NOMO-1 treated with dmso at 0.1 percent for 144 hours (cell line): ENCODE measurements around the gene NAA10.

Source experiments
- DNase-seq: peaks from one replicate; lab custom pipeline; 2025; ENCODE audit not compliant: unreplicated experiment; lab: John Stamatoyannopoulos, UW

Gene NAA10

DNA sequence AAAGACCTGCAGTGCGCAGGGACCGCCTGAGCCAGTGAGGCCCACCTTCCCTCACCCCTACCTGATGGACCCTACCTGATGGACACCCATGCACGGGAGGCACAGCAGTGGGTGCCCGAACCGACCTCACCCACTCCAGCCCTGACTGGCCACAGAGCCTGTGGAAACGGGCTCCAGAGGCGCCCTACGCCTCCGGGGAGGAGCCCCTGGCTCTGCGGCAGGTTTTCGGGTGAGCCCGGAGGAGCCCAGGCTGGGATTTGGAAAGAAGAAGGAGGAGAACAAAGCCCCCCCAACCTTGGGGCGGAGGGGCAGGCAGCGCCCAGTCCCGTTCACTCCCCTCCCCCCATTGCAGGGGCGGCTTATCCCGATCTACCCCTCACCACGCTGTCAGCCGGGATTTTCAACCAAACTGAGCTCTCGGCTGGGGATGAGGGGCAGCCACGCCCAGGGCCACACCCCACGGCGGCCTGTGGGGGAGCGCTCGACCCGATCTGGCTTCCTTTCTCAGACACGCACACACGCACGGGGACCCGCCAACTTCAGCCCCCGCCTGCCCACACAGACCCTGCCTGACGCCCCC lies 49.5 kb downstream of the NAA10 start:
- DNase-seq, result no peak

DNA sequence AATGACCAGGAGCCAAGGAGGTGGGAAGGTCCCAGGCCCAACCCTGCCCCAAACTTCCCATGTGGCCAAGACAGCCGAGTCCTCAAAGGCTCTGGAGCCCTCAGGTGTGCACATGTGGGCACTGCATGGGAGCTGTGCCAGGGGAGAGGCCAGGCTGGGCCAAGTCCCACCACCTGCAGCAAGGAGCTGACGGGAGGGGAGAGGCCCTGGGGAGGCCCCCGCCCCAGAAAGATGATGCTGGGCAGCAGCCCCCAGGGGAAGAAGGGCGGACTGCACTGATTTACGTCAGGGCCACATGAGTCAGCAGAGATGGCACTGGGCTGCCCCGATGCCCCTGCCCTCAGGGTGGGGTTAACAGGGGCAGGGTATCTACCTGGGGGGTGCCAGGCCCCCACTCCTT lies 50.2 kb downstream of the NAA10 start:
- no peak for DNase-seq

DNA sequence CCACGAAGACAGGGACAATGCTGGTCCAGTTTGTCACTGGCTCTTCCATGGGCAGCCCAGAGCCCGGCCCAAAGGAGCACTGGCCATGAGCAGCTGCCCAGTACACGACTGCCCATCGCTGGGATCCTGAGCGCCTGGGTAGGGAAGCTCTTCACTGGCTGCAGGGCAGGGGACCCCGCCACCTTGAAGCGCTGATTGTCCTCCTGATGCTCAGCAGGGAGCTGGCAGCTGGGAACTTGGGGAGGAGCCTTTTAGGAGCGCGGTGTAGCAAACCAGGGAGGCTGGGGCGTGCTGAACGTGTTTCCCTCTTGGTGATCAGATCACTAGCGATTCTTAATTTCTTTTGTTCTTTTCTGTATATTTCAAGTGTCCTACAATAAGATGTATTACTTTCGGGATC lies 50.7 kb downstream of the NAA10 start:
- DNase-seq, result no peak

DNA sequence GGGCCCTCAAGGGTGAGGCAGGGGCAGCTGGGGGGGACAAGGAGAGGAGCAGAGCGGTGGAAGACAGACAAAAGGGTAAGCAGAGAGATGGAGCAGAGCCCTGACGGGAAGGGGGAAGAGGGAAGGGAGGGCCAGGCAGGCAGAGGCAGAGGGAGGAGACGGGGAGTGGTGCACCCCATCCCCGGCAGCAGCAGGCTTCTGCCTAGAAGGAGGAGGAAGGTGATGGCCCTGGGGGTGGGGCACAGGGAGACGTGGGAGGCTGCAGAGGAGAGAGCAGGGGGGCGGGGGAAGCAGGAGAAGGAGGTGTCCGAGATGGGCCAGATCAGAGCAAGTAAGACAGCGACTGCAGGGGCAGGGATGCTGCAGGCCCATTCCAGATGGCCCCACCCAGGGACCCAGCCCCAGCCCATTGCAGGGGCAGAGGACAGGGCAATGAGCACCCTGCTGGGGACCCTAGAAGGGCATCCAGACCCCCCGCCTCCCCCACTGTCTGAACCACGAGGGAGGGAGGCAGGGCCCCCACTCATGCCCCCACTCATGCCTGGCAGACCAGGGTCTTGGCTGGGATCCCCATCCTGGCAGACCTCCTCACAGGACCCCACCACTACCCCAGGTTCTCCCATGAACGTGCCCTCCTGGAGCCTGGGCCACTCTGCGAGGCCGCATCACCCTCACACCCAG lies 51.5 kb downstream of the NAA10 start:
- DNase-seq, result no peak

DNA sequence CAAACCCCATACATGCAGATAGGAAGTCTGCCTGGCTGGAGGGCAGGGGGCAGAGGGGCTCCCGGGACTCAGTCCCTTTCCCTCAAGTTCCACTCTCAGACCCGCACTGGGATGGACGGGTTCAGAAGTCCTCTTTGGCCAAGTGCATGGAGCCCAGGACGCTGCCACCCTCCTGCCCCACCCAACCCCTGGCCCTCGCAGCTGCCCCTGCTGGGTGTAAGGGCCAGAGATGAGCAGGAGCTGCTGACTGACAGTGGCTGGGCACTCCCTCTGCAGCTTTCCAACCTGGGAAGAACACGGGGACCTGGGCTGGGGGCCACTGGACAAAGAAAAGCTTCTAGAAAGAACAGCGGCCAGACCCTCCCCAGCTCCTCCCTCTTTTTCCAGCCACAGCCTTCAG lies 52.3 kb downstream of the NAA10 start:
- no peak for DNase-seq

DNA sequence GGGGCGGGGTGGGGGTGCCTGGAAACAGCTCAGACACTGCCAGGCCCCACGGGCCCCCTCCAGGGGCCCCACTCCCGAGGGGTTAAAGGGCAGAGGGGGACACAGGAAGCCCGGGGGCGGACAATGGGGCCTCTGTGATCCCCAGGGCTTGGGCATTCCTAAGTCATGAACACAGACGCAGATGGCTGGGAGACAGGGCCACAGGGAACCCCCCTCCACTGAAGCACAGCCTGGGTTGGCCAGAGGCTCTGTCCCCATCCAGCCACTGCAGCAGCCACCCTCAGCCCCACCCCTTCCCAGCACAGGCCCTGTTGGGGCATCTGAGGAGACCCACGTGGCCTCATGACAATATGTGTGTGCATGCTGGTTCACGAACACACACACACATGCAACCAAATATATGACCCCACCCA lies 52.7 kb downstream of the NAA10 start:
- no peak for DNase-seq

DNA sequence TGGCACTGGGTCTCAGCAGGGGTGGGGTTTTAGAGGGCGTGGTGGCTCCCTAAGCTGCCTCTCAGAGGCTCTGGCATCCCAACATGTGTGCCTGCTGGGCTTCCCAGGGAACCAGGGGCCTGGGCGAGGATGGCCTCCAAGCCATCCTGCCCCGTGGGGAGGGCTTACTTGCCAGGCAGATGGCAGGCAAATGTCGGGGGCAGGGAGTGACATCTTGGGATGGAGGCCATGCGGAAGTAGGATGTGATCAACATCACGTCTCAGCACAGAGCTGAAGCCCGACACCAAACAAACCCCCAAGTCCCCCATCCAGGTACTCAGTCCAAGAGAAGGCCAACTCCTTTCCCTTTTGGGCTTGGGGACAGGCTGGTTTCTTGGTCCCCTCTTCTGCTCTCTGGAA lies 53.6 kb downstream of the NAA10 start:
- no peak for DNase-seq

DNA sequence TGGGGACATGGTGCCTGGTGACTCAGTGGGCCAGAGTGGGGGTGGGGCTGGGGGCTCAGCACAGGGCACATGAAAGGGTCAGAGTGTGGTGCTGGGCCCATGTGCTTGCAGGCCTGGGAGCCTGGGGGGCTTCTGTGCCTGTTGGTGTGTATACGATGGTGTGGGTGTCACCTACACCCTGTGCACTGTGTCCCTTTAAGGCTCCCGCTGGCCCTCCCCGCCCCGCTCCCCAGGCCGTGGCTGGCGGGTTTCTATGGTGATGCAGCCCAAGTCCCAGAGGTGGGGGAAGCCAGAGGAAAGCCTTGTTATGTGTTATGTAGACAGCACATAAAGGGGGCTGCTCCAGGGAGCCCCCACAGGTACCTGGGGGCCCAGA lies 54.4 kb downstream of the NAA10 start:
- DNase-seq, result no peak

DNA sequence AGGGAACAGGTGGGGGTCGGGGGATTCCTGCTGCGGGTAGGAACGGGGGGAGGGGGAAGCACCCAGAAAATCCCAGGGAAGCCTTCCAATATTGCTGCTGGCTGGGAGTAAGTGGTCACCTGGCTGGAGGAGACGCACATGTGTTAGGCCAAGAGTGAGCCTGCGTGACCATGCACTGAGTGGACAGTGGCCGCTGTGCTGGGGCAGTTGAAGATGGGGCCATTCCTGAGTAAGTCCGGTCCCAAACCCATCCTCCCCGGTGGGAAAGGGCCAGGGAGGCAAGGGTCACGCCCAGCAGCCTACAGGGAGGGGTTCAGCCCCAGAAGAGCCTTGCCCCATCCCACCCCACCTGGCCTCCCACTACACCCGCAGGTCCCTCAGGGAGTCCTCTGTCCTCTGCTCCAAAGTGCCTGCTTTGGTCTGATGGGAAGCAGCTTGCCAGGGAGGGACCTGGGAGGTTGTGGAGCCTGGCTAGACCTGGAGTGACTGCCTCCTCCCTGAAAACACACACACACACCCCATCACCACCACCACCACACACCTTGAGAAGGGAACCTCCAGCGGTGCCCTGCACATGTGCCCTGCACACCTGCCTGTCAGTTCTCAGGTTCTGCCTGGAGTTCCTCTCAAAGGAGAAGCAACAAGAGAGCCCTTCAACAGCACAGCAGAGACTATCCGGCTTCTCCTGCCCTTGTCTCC lies 54.9 kb downstream of the NAA10 start:
- DNase-seq, result no peak
